B cell (primary cell): ENCODE results near the gene TM4SF5. TPM values are rescaled to one million over a fixed set of nuclear protein-coding genes. Genes with fewer than 3 reads are reported as not detected.

Experiments
- ATAC-seq: fragments of 200-7000 bp; cut with Tn5 transposase; one replicate; pipeline ENCODE4 v1.10.0; 2021; ENCODE audit warnings: low read depth, mild to moderate bottlenecking, moderate number of reproducible peaks, moderate library complexity
- CTCF ChIA-PET: fragments of 350-600 bp; sonication (Branson Sonifier 250); formaldehyde crosslinking; loops from one replicate; lab custom pipeline; 2021; ENCODE audit warnings: antibody characterized with exemption, inconsistent platforms; lab: Charles Lee
- POLR2A ChIA-PET: fragments of 350-600 bp; sonication (Branson Sonifier 250); formaldehyde crosslinking; loops from one replicate; lab custom pipeline; 2021; ENCODE audit warnings: antibody characterized with exemption; lab: Charles Lee
- DNase-seq: peaks from one replicate; pipeline ENCODE4 v3.0.0; 2013
- H2AFZ ChIP-seq: 2 replicates; pipeline ENCODE4 v1.6.1; 2012; ENCODE audit warnings: mild to moderate bottlenecking, low read depth, low read length; ENCODE audit not compliant: insufficient read depth, poor library complexity, severe bottlenecking
- H3K27ac ChIP-seq, 2 donors: 1 replicate in 1 of 2; 2 replicates in 1 of 2; pipeline ENCODE4 v1.5.1; 2012 to 2013; ENCODE audit warnings: low read length in 2 of 2, mild to moderate bottlenecking in 2 of 2, moderate library complexity in 1 of 2
- H3K27me3 ChIP-seq, 4 experiments: fragments of 200-600 bp in 1 of 4; sonication (generic) in 1 of 4; replicated peaks in 1 of 4; 1 replicate in 2 of 4; 2 replicates in 2 of 4; pipeline versions ENCODE4 v1.6.1 to v1.7.0; 2013 to 2016; ENCODE audit warnings: low read length in 3 of 4, mild to moderate bottlenecking in 2 of 4, mixed read lengths in 1 of 4, moderate library complexity in 1 of 4; ENCODE audit not compliant: insufficient read depth in 4 of 4, control insufficient read depth in 3 of 4; ENCODE audit errors: control extremely low read depth in 1 of 4
- H3K36me3 ChIP-seq, 2 experiments: replicated peaks in 1 of 2; 1 replicate in 1 of 2; 2 replicates in 1 of 2; pipeline versions ENCODE4 v1.6.1 to v1.7.1; 2013; ENCODE audit warnings: low read length in 1 of 2; ENCODE audit not compliant: insufficient read depth in 2 of 2, control insufficient read depth in 1 of 2; ENCODE audit errors: control extremely low read depth in 1 of 2, extremely low read depth in 1 of 2
- H3K4me1 ChIP-seq, 2 donors: fragments of 200-600 bp in 1 of 2; sonication (generic) in 1 of 2; 1 replicate in 1 of 2; 2 replicates in 1 of 2; pipeline versions ENCODE4 v1.5.1 to v1.6.1; 2013 to 2017; ENCODE audit warnings: low read length in 2 of 2; ENCODE audit not compliant: control insufficient read depth in 2 of 2, insufficient read depth in 2 of 2
- H3K4me2 ChIP-seq: replicated peaks from 2 replicates; pipeline ENCODE3; 2012; ENCODE audit warnings: mild to moderate bottlenecking, low read depth, low read length; ENCODE audit not compliant: poor library complexity, severe bottlenecking
- H3K4me3 ChIP-seq, 5 experiments: fragments of 200-600 bp in 1 of 5; sonication (generic) in 1 of 5; 1 replicate in 3 of 5; 2 replicates in 2 of 5; pipeline versions ENCODE4 v1.5.1 to v1.7.0; 2011 to 2016; ENCODE audit warnings: low read length in 4 of 5, mild to moderate bottlenecking in 4 of 5, low read depth in 2 of 5, control low read depth in 1 of 5, moderate library complexity in 1 of 5; ENCODE audit not compliant: insufficient read depth in 1 of 5; ENCODE audit errors: control extremely low read depth in 1 of 5, extremely low read depth in 1 of 5
- H3K79me2 ChIP-seq: fragments of 200-600 bp; sonication (generic); one replicate; pipeline ENCODE4 v1.6.0; 2016; ENCODE audit warnings: low read length; ENCODE audit not compliant: control insufficient read depth, insufficient read depth
- H3K9ac ChIP-seq: fragments of 200-600 bp; sonication (generic); 2 replicates; pipeline ENCODE4 v1.6.1; 2017; ENCODE audit warnings: mild to moderate bottlenecking, low read length, moderate library complexity
- H3K9me3 ChIP-seq, 3 donors: one replicate each; pipeline versions ENCODE4 v1.6.1 to v1.7.1; 2013; ENCODE audit warnings: low read length in 2 of 3; ENCODE audit not compliant: control insufficient read depth in 2 of 3, insufficient read depth in 1 of 3; ENCODE audit errors: control extremely low read depth in 1 of 3
- H4K20me1 ChIP-seq: 2 replicates; pipeline ENCODE4 v1.6.0; 2012; ENCODE audit warnings: mild to moderate bottlenecking, low read length; ENCODE audit not compliant: insufficient read depth, control insufficient read depth, poor library complexity, severe bottlenecking
- H3K27ac Mint-ChIP-seq: one replicate; pipeline ENCODE4 v1.8.0; 2021; ENCODE audit warnings: mixed read lengths
- H3K27me3 Mint-ChIP-seq: one replicate; pipeline ENCODE4 v1.8.0; 2021; ENCODE audit warnings: mixed read lengths
- H3K4me1 Mint-ChIP-seq: one replicate; pipeline ENCODE4 v1.8.0; 2021; ENCODE audit warnings: mixed read lengths
- H3K4me3 Mint-ChIP-seq: one replicate; pipeline ENCODE4 v1.8.0; 2021; ENCODE audit warnings: mixed read lengths
- H3K9me3 Mint-ChIP-seq: one replicate; pipeline ENCODE4 v1.8.0; 2022; ENCODE audit warnings: mixed read lengths; ENCODE audit not compliant: insufficient read depth
- CTCF ChIP-seq: fragments of 200-600 bp; IDR thresholded peaks from one replicate; pipeline ENCODE4 v1.8.0; 2022; ENCODE audit warnings: antibody characterized with exemption, mild to moderate bottlenecking
- EZH2 ChIP-seq: IDR thresholded peaks from 2 replicates; pipeline ENCODE4 v1.6.1; 2012; ENCODE audit warnings: borderline replicate concordance, low read depth, mild to moderate bottlenecking, moderate library complexity, low read length; ENCODE audit not compliant: insufficient read depth, poor library complexity, severe bottlenecking
- WGBS: methylation state at CpG from one replicate; pipeline ENCODE4 v1.1.5; 2013; ENCODE audit warnings: missing lambda C conversion rate; ENCODE audit not compliant: insufficient coverage; 5-methylcytosine and 5-hydroxymethylcytosine counted together
- intact Hi-C: fragments of 100-400 bp; cut with micrococcal nuclease; formaldehyde crosslinking; loops from one replicate; pipeline ENCODE4 v1.10.0; 2022
- polyA plus RNA-seq: library from polyadenylated mRNA; depleted of rRNA; stranded (reverse); fragments of >200 nt; gene quantifications from 2 replicates; pipeline ENCODE4 v1.2.3, GENCODE V29; 2012
- total RNA-seq, 2 donors: library from RNA; stranded (reverse); fragments of 120-200 nt in 1 of 2; gene quantifications; 1 replicate in 1 of 2; 2 replicates in 1 of 2; pipeline versions ENCODE4 v1.2.3 to v1.2.4, GENCODE V29; 2013 to 2022

The TM4SF5 gene
- total and polyA plus RNA-seq, 2 donors (not counting 1 experiment from before 2014, with no cell fraction given), result not detected

GRCh38 chr17:4786516-4786915 lies 14.8 kb downstream of the TM4SF5 start:
- Histone ChIP-seq H3K9me3 (peaks cover 0 to 32% (median 0%) of the 10 kb centered on the region in 3 donors), H3K79me2 (no peaks in the 10 kb centered on the region), H3K27ac (no peak overlapping the region), H3K36me3 (no peaks in the 10 kb centered on the region), H3K4me1 (peaks cover 28 to 34% of the 10 kb centered on the region in 2 donors), H3K4me2 (peak overlapping the region; percentile 57), H2AFZ (peak overlapping the region; percentile 0), H3K27me3 (peaks cover 0 to 70% (median 43%) of the 10 kb centered on the region in 4 experiments), H4K20me1 (no peaks in the 10 kb centered on the region), H3K9ac (no peak overlapping the region), H3K4me3 (no peak overlapping the region)
- Mint-ChIP-seq H3K4me1 (peaks cover 30% of the 10 kb centered on the region), H3K27ac (no peak overlapping the region), H3K4me3 (no peak overlapping the region), H3K27me3 (peaks cover 44% of the 10 kb centered on the region), H3K9me3 (no peaks in the 10 kb centered on the region)
- 30% methylated on average over 2 of the region's 6 CpGs for WGBS
- CTCF ChIA-PET, result interaction anchor here (0.8 to 1.1 kb wide), 2 partner anchors 50 to 95 kb away, joined by 3 read pairs; no protein-coding TSS in a partner anchor
- ATAC-seq, result no peak
- POLR2A ChIA-PET, result no interaction called here
- no peak for DNase-seq
- TF ChIP-seq CTCF, result no peak
- no peak for TF ChIP-seq EZH2
- intact Hi-C loops, result no loop called here

GRCh38 chr17:4788159-4788806 lies 16.6 kb downstream of the TM4SF5 start:
- no peaks in the 10 kb centered on the region for H3K79me2 ChIP-seq
- 93% methylated on average over 6 of the region's 14 CpGs for WGBS
- no peak overlapping the region for H3K4me3 ChIP-seq
- no peaks in the 10 kb centered on the region for H4K20me1 ChIP-seq
- Mint-ChIP-seq H3K4me3 (peak overlapping the region; percentile 39), H3K27ac (no peak overlapping the region), H3K4me1 (peaks cover 30% of the 10 kb centered on the region), H3K9me3 (no peaks in the 10 kb centered on the region), H3K27me3 (peaks cover 31% of the 10 kb centered on the region)
- no peak for DNase-seq
- peaks cover 0 to 60% (median 38%) of the 10 kb centered on the region in 4 experiments for H3K27me3 ChIP-seq
- H3K36me3 ChIP-seq, result no peaks in the 10 kb centered on the region
- H3K27ac ChIP-seq, result no peak overlapping the region
- H2AFZ ChIP-seq, result no peak overlapping the region
- CTCF ChIA-PET, result interaction anchor here (0.7 to 3.2 kb wide), 5 partner anchors 14 to 114 kb away, joined by 3 to 36 read pairs (median 4); partner anchors contain the start of genes ARRB2, C17orf114 and CHRNE
- H3K9me3 ChIP-seq, result peaks cover 0 to 27% (median 0%) of the 10 kb centered on the region in 3 donors
- no peak for ATAC-seq
- POLR2A ChIA-PET, result interaction anchor here (0.8 kb wide), 1 partner anchor 20 kb away, joined by 3 read pairs; no protein-coding TSS in a partner anchor
- TF ChIP-seq EZH2 (no peak), CTCF (no peak)
- no peak overlapping the region for H3K9ac ChIP-seq
- intact Hi-C loops, result no loop called here
- H3K4me1 ChIP-seq, result peaks cover 28 to 34% of the 10 kb centered on the region in 2 donors
- H3K4me2 ChIP-seq, result no peak overlapping the region
